Kidney (tissue), 14 donors: Measurements from ENCODE around the gene TRPM3. TPM values are rescaled to one million over a fixed set of nuclear protein-coding genes. Genes with fewer than 3 reads are reported as not detected.
A peak's percentile ranks its signal among the peaks of the same experiment; 100 is the strongest.

ENCODE experiments used
- DNase-seq, 5 donors: peaks; one replicate each; pipeline ENCODE4 v3.0.0-alpha.2; 2013 to 2020
- FAIRE-seq: peaks from 2 replicates; lab custom pipeline; 2012; peaks lifted over from hg19 to GRCh38; lab: Jason Lieb, UNC
- H3K27ac ChIP-seq, 2 donors: one replicate each; pipeline ENCODE4 v1.7.0; 2013; ENCODE audit warnings: low read depth in 2 of 2, low read length in 2 of 2, inconsistent platforms in 1 of 2
- H3K27me3 ChIP-seq: one replicate; pipeline ENCODE4 v1.7.1; 2013; ENCODE audit warnings: low read length, inconsistent platforms; ENCODE audit not compliant: control insufficient read depth, insufficient read depth
- H3K36me3 ChIP-seq, 3 donors: one replicate each; pipeline versions ENCODE4 v1.7.0 to v1.7.1; 2013; ENCODE audit warnings: low read length in 3 of 3, control low read depth in 1 of 3, inconsistent platforms in 1 of 3; ENCODE audit not compliant: insufficient read depth in 3 of 3, control insufficient read depth in 2 of 3
- H3K4me1 ChIP-seq, 3 donors: one replicate each; pipeline versions ENCODE4 v1.7.0 to v1.7.1; 2013; ENCODE audit warnings: low read length in 3 of 3, inconsistent platforms in 1 of 3, low read depth in 1 of 3; ENCODE audit not compliant: control insufficient read depth in 2 of 3, insufficient read depth in 2 of 3
- H3K4me3 ChIP-seq, 3 donors: one replicate each; pipeline versions ENCODE4 v1.7.0 to v1.8.1; 2013; ENCODE audit warnings: low read length in 3 of 3, control low read depth in 1 of 3, inconsistent platforms in 1 of 3
- H3K9ac ChIP-seq, 3 donors: one replicate each; pipeline versions ENCODE4 v1.7.0 to v1.7.1; 2013; ENCODE audit warnings: low read length in 3 of 3, control low read depth in 1 of 3, inconsistent platforms in 1 of 3
- H3K9me3 ChIP-seq, 3 donors: one replicate each; pipeline versions ENCODE4 v1.7.0 to v1.7.1; 2013; ENCODE audit warnings: low read length in 3 of 3, control low read depth in 1 of 3, inconsistent platforms in 1 of 3; ENCODE audit not compliant: control insufficient read depth in 2 of 3, insufficient read depth in 1 of 3
- intact Hi-C: fragments of 100-400 bp; cut with DNase I; formaldehyde crosslinking; loops from one replicate; pipeline ENCODE4 v1.11.1; 2022
- polyA plus RNA-seq: library from polyadenylated mRNA; stranded (reverse); fragments of 350-450 nt; fragmentation: Illumina TruSeq; extraction: RNeasy Lipid Tissue Mini Kit (QIAGEN cat#74804); gene quantifications from one replicate; pipeline ENCODE4 v1.2.3, GENCODE V29; 2014; ENCODE audit warnings: low read depth, low replicate concordance; ENCODE audit not compliant: insufficient read depth
- total RNA-seq: library from RNA; stranded (reverse); fragmentation: NEBNext Ultra II Directional; extraction: Animal tissue kit (Norgen Biotek cat#: 25700); gene quantifications from one replicate; pipeline ENCODE4 v1.2.1, GENCODE V29; 2021
- TF ChIP-seq, protein P1 (sequence below): IDR thresholded peaks from 3 replicates; pipeline ENCODE4 v1.5.1; 2012; ENCODE audit warnings: mild to moderate bottlenecking, moderate library complexity, borderline replicate concordance; ENCODE audit not compliant: insufficient read depth; ENCODE audit errors: extremely low read depth
- donor health status: control.
- donor health status: control.
- donor health status: control.
- donor health status: control.
- donor health status: control.
- donor health status: DM: yes; HTN: yes; CAD: no.
- donor health status: Normal renal cell carcinoma (clear cell type).

Gene TRPM3
- total and polyA plus RNA-seq, 2 donors from 2014 or later, result 8.8 to 11.4 TPM

DNA sequence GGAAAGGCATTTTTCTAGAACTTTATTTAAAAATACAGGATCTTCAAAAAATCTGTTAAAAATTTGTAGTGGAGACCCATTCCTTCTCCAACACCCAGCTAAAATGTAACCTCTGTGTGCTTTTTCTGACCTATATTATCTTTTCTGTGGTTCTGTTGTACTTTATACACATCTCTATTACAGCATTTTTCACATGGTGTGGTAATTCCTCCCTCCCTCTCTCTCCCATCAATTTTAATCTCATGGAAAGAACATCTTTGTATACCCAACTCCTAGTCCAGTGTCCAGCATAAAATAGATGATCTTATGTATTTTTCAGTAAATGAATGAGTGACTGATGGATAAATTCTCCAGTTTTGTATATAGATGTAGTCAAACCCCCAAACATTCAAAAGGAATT lies 523.5 kb downstream of the TRPM3 start:
- Histone ChIP-seq H3K4me1 (peaks cover 4 to 15% (median 11%) of the 10 kb centered on the region in 3 donors), H3K9me3 (no peaks in the 10 kb centered on the region), H3K9ac (no peak overlapping the region), H3K36me3 (peaks cover 1 to 4% (median 3%) of the 10 kb centered on the region in 3 donors), H3K27ac (no peak overlapping the region), H3K4me3 (no peak overlapping the region), H3K27me3 (no peaks in the 10 kb centered on the region)
- FAIRE-seq, result no peak
- TF ChIP-seq, protein P1, sequence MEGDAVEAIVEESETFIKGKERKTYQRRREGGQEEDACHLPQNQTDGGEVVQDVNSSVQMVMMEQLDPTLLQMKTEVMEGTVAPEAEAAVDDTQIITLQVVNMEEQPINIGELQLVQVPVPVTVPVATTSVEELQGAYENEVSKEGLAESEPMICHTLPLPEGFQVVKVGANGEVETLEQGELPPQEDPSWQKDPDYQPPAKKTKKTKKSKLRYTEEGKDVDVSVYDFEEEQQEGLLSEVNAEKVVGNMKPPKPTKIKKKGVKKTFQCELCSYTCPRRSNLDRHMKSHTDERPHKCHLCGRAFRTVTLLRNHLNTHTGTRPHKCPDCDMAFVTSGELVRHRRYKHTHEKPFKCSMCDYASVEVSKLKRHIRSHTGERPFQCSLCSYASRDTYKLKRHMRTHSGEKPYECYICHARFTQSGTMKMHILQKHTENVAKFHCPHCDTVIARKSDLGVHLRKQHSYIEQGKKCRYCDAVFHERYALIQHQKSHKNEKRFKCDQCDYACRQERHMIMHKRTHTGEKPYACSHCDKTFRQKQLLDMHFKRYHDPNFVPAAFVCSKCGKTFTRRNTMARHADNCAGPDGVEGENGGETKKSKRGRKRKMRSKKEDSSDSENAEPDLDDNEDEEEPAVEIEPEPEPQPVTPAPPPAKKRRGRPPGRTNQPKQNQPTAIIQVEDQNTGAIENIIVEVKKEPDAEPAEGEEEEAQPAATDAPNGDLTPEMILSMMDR, result no peak
- intact Hi-C loops, result no loop called here
- DNase-seq, result no peak

DNA sequence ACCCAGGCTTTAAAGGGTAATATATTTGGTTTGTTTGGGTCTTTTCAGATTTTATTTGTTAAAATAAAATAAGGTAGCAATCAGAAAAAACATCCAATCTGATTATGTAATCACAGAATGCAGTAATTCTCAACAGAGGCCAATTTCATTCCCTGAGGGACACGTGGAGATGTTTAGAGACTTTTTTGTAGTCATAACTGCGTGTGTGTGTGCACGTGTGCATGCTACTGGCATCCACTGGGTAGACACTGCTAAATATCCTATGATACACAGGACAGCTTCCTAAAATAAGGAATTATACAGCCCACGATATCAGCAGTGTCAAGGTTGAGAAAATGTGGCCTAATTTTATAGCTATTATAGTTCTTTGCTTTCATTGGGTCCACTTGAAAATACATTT lies 526.2 kb downstream of the TRPM3 start:
- H3K4me1 ChIP-seq, result peaks cover 0 to 2% (median 0%) of the 10 kb centered on the region in 3 donors
- H3K9ac ChIP-seq, result no peak overlapping the region
- FAIRE-seq (no peak), DNase-seq (no peak)
- no peaks in the 10 kb centered on the region for H3K27me3 ChIP-seq
- H3K36me3 ChIP-seq, result peaks cover 0 to 4% (median 3%) of the 10 kb centered on the region in 3 donors
- no peak overlapping the region for H3K4me3 ChIP-seq
- intact Hi-C loops, result no loop called here
- H3K9me3 ChIP-seq, result no peaks in the 10 kb centered on the region
- H3K27ac ChIP-seq, result peak overlapping the region in 1 of 2 donors; percentile 33
- TF ChIP-seq, protein P1, result no peak

DNA sequence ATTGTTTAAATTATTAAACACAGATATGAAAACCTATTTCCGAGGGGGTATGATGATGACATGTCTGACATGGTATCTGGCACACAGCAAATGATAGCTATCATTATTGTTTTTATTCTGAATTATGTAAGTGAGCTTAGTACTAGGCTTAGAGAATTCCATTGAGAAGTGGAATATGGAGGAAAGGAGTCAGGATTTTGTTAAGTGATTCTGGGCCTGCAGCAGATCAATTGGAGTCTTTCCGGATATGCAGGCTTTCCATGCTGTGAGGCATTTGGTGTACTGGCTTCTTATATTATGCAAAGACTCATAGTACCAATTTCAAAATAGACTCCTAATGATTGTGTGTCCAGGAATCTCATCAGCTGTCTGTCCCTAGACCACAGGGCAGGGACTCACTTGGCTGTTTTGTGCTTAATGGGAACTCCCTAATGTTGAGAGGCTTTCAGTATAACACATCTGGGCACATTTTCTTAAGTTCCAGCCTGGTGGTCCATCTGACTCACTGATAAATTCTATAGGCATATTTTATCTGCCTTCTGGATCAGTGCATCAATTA lies 527.0 kb downstream of the TRPM3 start:
- FAIRE-seq, result no peak
- H3K27ac ChIP-seq, result peak overlapping the region in 1 of 2 donors; percentile 33
- peaks cover 0 to 6% (median 2%) of the 10 kb centered on the region in 3 donors for H3K4me1 ChIP-seq
- DNase-seq, result no peak
- H3K27me3 ChIP-seq, result no peaks in the 10 kb centered on the region
- no peaks in the 10 kb centered on the region for H3K9me3 ChIP-seq
- TF ChIP-seq, protein P1, result no peak
- no peak overlapping the region for H3K9ac ChIP-seq
- intact Hi-C loops, result no loop called here
- H3K36me3 ChIP-seq, result peaks cover 0 to 4% (median 3%) of the 10 kb centered on the region in 3 donors
- no peak overlapping the region for H3K4me3 ChIP-seq
